Astrocyte of the hippocampus (primary cell): ENCODE measurements around the gene MAN2B1.
"Not testable (repeated sequence)": the region's sequence is repeated elsewhere in the genome, so short reads cannot be mapped to it uniquely, and the experiment has no call there.

Experiments
- DNase-seq: peaks from one replicate; pipeline ENCODE4 v3.0.0; 2011; ENCODE audit warnings: low read depth, low spot score

MAN2B1 gene

DNA sequence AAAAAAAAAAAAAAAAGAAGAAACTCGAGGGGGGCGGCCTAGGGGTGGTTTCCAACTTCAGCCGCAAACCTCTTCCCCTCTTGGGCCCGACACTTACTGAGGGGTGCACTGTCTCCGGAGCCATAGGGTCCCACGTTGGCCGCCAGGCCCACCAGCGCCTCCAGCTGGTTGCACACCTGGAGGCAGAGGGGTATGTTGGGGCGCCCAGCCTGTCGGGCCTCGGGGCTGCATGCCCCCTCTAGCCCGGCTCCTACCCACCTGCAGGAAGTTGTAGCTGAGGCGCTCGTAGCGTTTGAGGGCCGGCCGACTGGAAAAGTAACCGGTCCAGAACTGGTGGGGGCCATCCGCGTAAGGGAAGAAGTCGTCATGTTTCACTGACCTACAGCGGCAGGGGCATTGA is 8.6 kb downstream of the MAN2B1 start:
- DNase-seq, result no peak

GRCh38 chr19:12656899-12657571 is 9.5 kb downstream of the MAN2B1 start:
- no peak for DNase-seq

DNA sequence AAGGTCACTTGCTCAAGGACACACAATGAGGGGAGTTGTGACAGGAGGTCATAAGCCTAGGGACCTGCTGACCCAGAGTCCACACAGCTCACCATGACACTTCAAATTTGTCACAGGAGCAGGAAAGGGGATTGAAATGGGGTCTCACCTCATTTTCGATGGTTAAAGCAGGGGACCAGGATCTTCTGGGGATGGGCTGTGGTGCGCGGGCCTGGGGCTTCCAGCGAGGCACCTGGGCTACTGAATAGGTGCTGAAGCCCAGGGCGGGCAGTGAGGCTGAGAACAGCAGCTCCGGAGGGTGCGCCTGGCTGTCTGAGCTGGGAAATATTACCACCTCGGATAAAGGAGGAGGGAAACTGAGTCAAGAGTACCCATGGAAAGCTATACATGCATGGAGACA is 11.0 kb downstream of the MAN2B1 start:
- no peak for DNase-seq

GRCh38 chr19:12652219-12652618 is 14.3 kb downstream of the MAN2B1 start:
- DNase-seq, result no peak

GRCh38 chr19:12649941-12650340 is 16.6 kb downstream of the MAN2B1 start:
- DNase-seq, result no peak

GRCh38 chr19:12648088-12648487 is 18.5 kb downstream of the MAN2B1 start:
- peak; percentile 31 for DNase-seq

DNA sequence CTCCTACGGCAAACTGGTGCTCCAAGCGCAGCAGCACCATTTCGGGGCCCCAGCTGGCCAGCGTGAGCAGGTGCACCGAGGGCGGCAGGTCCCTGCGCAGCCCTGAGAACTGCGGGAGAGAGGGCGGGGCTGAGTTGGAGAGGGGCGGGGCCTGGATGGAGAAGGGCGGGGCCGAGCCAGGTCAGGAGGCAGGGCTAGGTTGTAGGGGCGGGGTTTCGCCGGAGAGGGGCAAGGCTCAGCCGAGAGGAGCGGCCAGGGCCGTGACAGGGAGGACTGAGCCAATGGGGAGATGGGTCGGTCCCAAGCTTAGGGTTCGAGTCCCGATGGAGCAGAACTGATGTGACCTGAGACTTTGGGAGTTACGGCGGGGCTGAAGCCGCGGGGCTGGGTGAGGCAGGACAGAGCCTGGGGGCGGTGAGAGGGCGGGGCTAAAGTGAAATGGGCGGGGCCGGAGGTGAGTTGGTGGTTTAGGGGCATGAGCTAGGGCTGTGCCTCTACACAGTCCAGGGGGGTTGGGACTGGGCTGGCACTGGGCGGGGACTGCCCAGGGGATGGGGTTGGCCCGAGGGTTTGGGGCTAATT is 19.0 kb downstream of the MAN2B1 start:
- DNase-seq, result peak; percentile 44

DNA sequence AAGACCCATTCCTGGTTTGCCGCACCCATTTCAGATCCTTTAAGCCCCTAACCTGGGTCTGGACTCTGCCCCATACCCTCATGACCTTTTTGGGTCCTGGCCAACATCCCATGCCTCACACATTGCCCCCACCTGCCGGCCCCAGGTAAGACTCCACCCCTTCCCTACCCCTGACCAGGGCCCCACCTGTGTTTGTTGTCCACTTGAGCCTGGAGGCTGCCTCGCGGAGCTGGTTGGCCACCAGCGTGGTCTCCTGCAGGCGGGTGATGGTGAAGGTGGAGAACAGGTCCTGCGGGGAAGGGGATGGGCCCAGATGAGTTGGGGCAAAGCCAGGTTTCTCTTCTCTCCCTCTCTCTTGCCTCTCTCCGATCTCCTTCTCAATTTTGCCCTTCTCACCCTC is 19.5 kb downstream of the MAN2B1 start:
- no peak for DNase-seq

DNA sequence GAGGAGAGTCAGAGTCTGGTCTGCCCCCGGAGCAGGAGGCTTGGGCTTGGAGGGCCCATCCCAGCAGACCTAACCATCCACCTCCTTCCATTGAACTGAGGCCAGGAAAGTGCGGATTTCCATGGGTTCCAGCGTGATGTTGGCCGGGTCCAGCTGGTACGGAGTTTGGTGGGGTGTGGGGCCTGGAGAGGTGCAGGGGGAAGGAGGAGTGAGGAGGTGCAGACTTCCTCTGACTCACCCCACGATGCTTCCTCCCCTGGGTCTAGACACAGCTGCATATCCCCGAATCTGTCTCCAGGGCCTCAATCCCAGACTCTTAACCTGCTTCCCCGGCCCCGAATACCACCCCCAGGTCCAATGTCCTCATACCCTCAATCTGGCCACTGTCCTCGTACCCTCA is 20.0 kb downstream of the MAN2B1 start:
- no peak for DNase-seq

- DNase-seq, result not testable (repeated sequence)
Observed at GRCh38 chr19:12643716-12644115, 22.8 kb downstream of the MAN2B1 start.

DNA sequence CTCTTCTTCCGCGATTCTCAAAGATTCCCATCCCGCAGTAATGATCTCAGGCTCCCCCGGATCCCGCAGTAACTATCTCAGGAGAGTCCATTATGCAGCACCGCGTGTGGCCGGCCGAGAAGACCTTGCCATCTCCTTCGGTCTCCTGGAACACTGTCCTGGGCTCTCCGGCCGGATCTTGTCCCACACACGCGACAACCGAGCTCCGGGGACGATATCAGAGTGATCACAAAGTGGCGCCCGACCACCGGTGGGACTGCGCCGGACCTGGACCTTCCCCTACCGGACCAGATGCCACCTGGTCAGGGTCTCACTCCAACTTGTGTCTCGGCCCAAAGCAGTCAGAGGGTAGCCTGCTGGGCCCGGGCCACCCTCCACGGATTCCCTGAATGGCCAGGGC is 24.0 kb downstream of the MAN2B1 start:
- no peak for DNase-seq

- DNase-seq, result no peak
Observed at GRCh38 chr19:12641456-12641855, 25.1 kb downstream of the MAN2B1 start.

- peak; percentile 92 for DNase-seq
Observed at GRCh38 chr19:12639901-12640613, 26.5 kb downstream of the MAN2B1 start.

- no peak for DNase-seq
Observed at GRCh38 chr19:12638611-12639182, 27.8 kb downstream of the MAN2B1 start.

- DNase-seq, result no peak
Observed at GRCh38 chr19:12636631-12637030, 29.9 kb downstream of the MAN2B1 start.

DNA sequence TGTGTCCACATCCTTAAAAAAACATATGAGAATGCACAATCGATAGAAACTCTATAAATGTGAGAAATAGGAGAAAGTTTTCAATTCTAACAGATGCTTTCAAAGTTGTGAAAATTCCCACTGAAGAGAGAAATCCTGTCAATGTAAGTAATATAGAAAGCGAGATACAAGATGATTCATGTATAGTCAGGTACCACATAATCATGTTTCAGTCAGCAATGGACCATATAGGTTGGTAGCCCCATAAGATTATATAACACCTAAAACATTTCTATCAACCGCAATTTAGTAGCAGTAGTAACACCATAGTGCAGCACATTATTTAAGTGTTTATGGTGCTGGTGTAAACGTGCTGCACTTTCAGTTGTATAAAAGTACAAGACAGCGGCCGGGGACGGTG is 37.3 kb downstream of the MAN2B1 start:
- DNase-seq, result no peak

- DNase-seq, result peak; percentile 22
Observed at GRCh38 chr19:12628040-12629022, 38.2 kb downstream of the MAN2B1 start.

DNA sequence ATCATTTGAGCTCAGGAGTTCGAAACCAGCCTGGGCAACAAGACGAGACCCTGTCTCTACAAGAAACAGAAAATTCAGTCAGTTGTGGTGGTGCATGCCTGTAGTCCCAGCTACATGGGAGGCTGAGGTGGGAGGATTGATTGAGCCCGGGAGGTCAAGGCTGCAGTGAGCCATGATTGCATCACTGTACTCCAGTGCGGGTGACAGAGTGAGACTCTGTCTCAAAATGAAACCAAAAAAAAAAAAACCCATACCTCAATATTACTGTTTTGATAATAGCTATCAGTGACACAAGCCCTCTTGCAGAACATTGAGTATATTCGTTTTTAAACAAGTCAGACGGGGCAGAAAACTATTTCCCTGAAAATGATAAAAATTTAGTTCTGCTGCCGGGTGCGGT is 39.6 kb downstream of the MAN2B1 start:
- DNase-seq, result no peak

- no peak for DNase-seq
Observed at GRCh38 chr19:12623361-12624031, 43.0 kb downstream of the MAN2B1 start.

- not testable (repeated sequence) for DNase-seq
Observed at GRCh38 chr19:12621253-12622024, 45.1 kb downstream of the MAN2B1 start.
